ENCODE data around the gene CCR7. TPM values are rescaled to one million over a fixed set of nuclear protein-coding genes. Genes with fewer than 3 reads are reported as not detected.

Gene CCR7
- polyA plus RNA-seq, 1 of the 3 experiments (the other 2 are of a cell fraction): not detected

DNA sequence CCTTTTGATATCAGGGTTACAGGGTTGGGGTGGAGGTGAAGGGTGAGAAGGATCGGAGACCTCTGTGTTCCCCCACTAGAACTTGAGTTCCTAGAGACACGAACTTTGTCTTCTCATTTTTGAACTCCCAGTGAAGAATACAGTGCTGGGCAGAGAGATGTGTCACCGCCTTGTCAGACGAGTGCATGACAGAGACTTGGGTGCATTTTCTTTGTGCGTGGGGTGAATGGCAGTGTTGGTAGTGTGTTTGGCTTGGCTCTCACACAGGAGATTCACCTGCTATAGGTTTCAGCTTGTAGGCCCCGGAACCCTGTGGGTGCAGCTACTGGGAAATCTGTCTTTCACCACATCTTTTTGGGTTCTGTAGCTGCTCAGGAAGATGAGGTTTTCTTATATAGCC is 40.0 kb upstream of the CCR7 start:
- ChIA-PET CTCF (no interaction called here), POLR2A (no interaction called here)
- Histone ChIP-seq H3K4me3 (ENCODE audit: low read depth in 2 of 2, low read length in 1 of 2) (no peak overlapping the region), H3K4me1 (ENCODE audit: control insufficient read depth in 1 of 2, insufficient read depth in 2 of 2, low read depth in 1 of 2, low read length in 1 of 2) (no peaks in the 10 kb centered on the region), H3F3A (replicated peaks; ENCODE audit: insufficient read depth) (no peaks in the 10 kb centered on the region), H3K4me2 (no peak overlapping the region), H3K9me2 (no peaks in the 10 kb centered on the region), H3K36me3 (replicated peaks in 1 of 2; ENCODE audit: control insufficient read depth in 1 of 2, insufficient read depth in 2 of 2, low read length in 1 of 2) (no peaks in the 10 kb centered on the region), H3K27me3 (ENCODE audit: insufficient read depth) (peaks cover 44% of the 10 kb centered on the region; the same call in 1 of the 2 replicates), H3K9ac (no peak overlapping the region), H3K27ac (ENCODE audit: low read depth in 2 of 2, low read length in 1 of 2) (no peak overlapping the region), H2AFZ (ENCODE audit: low read depth) (no peak overlapping the region), H3K79me2 (ENCODE audit: insufficient read depth) (no peaks in the 10 kb centered on the region), H3K9me3 (no peaks in the 10 kb centered on the region), H4K20me1 (ENCODE audit: insufficient read depth) (no peaks in the 10 kb centered on the region)
- WGBS (ENCODE audit: low lambda C conversion rate): 66% methylated on average over 6 of the region's 6 CpGs
- DNase-seq: no peak
- TF ChIP-seq NRF1 (IDR thresholded peaks at IDR 0.05; ENCODE audit: low read depth, low read length): no peak

DNA sequence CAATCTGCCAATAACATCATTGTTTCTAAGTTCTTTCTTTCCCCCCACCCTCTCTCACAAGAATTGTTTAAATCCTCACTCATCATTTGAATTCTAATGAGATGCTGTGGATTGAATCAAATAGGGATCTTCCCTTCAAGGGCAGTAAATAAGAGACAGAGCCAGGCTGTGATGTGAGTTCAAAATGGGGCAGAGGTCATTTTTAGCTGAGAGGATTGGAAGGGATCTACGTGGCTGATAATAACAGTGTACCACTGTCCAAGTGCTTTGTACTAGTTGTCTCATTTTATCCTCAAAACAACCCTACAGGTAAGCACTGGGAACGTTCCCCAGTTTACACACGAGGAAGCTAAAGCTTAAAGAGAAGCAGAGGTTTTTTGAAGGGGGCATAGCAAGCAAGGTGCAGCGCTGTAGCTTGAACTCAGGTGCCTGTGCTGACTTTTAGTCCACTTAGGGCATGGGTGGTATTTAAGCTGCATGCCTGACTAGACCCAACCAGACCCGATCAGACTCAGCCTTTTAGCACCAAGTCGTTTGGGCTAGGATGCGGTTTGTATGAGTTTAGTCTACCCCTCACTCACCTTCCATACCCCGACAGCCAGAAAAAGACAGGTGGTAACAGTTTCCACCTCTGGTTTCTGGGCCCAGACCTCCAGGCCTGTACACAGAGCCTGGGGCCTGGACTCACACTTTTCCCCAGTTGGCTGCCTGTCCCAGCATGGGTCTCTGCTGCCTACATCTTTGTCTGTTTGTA is 39.2 kb upstream of the CCR7 start:
- H3K4me2 ChIP-seq: no peak overlapping the region
- no peaks in the 10 kb centered on the region for H3K4me1 ChIP-seq (ENCODE audit: control insufficient read depth in 1 of 2, insufficient read depth in 2 of 2, low read depth in 1 of 2, low read length in 1 of 2)
- H2AFZ ChIP-seq (ENCODE audit: low read depth): no peak overlapping the region
- no peaks in the 10 kb centered on the region for H3K36me3 ChIP-seq (replicated peaks in 1 of 2; ENCODE audit: control insufficient read depth in 1 of 2, insufficient read depth in 2 of 2, low read length in 1 of 2)
- 37% methylated on average over 7 of the region's 8 CpGs for WGBS (ENCODE audit: low lambda C conversion rate)
- POLR2A ChIA-PET: no interaction called here
- TF ChIP-seq, protein P1, sequence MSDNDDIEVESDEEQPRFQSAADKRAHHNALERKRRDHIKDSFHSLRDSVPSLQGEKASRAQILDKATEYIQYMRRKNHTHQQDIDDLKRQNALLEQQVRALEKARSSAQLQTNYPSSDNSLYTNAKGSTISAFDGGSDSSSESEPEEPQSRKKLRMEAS (IDR thresholded peaks at IDR 0.05; ENCODE audit: low read depth): no peak
- no peak for TF ChIP-seq FOSL2 (IDR thresholded peaks at IDR 0.05; ENCODE audit: borderline replicate concordance, low read depth)
- no peak for TF ChIP-seq GABPA (IDR thresholded peaks at IDR 0.05; ENCODE audit: low read depth)
- DNase-seq: no peak
- H3K4me3 ChIP-seq (ENCODE audit: low read depth in 2 of 2, low read length in 1 of 2): no peak overlapping the region
- H3F3A ChIP-seq (replicated peaks; ENCODE audit: insufficient read depth): no peaks in the 10 kb centered on the region
- CTCF ChIA-PET: interaction anchor here (1.0 to 1.5 kb wide), 3 partner anchors 10 to 17 kb away, joined by 3 to 5 read pairs (median 4); no protein-coding TSS in a partner anchor
- no peaks in the 10 kb centered on the region for H4K20me1 ChIP-seq (ENCODE audit: insufficient read depth)
- no peaks in the 10 kb centered on the region for H3K9me3 ChIP-seq
- H3K79me2 ChIP-seq (ENCODE audit: insufficient read depth): no peaks in the 10 kb centered on the region
- no peaks in the 10 kb centered on the region for H3K9me2 ChIP-seq
- H3K27ac ChIP-seq (ENCODE audit: low read depth in 2 of 2, low read length in 1 of 2): no peak overlapping the region
- H3K9ac ChIP-seq: no peak overlapping the region
- peaks cover 41% of the 10 kb centered on the region; the same call in 1 of the 2 replicates for H3K27me3 ChIP-seq (ENCODE audit: insufficient read depth)

DNA sequence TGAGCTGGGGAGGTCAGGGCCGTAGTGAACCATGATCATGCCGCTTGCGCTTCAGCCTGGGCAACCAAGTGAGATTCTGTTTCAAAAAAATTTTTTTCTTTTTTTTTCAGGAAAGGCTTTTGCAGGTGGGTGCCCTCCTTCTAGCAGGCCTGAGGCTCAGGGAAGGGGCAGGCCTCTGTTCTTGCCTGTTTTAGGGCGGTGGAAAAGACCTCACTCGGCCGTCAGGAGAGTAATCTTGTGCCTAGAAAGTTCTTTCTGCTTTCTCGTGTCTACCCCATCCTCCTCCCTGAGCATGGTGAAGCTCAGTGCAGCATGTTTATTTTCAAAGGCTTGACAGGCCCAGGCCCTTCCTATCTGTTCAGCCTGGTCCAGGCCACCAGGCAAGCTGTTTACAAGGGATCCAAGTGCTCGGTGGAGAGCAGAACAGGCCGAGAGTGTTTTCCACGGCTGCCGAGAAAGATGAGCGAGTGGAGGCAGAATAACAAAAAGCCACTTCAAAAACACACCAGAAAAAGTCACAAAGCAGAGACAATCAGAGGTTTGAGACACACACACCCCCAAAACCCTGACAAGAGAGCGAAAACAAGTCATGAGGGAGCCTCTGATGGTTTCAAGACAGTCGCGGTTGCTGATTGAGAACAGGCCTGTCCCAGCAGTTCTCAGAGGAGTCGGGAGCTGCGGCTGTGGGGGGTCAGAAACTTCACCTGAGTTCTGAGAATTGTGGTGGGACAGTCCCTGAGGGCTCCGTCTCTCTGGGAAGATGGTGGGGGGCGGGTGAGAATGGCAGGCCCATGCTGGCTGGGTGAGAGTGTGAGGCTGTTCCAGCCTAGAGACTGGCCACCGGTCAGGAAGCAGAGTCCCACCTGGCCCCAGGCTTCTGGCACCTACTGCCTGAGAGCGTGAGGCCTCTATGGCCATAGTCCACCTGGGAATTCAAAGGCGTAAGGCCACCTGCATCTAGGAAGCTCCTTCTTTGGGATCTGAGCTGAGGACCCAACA is 37.5 kb upstream of the CCR7 start:
- CTCF ChIA-PET: interaction anchor here (1.0 to 1.5 kb wide), 2 partner anchors 17 to 200 kb away, joined by 3 to 5 read pairs; no protein-coding TSS in a partner anchor
- Histone ChIP-seq H3K9me3 (no peaks in the 10 kb centered on the region), H3K27me3 (ENCODE audit: insufficient read depth) (peaks cover 30% of the 10 kb centered on the region; the same call in 1 of the 2 replicates), H3K4me2 (no peak overlapping the region), H3K79me2 (ENCODE audit: insufficient read depth) (no peaks in the 10 kb centered on the region), H3K4me1 (ENCODE audit: control insufficient read depth in 1 of 2, insufficient read depth in 2 of 2, low read depth in 1 of 2, low read length in 1 of 2) (no peaks in the 10 kb centered on the region), H3K9ac (no peak overlapping the region), H2AFZ (ENCODE audit: low read depth) (no peak overlapping the region), H3K4me3 (ENCODE audit: low read depth in 2 of 2, low read length in 1 of 2) (no peak overlapping the region), H3K9me2 (no peaks in the 10 kb centered on the region), H3F3A (replicated peaks; ENCODE audit: insufficient read depth) (no peaks in the 10 kb centered on the region), H3K36me3 (replicated peaks in 1 of 2; ENCODE audit: control insufficient read depth in 1 of 2, insufficient read depth in 2 of 2, low read length in 1 of 2) (no peaks in the 10 kb centered on the region), H3K27ac (ENCODE audit: low read depth in 2 of 2, low read length in 1 of 2) (no peak overlapping the region), H4K20me1 (ENCODE audit: insufficient read depth) (no peaks in the 10 kb centered on the region)
- TF ChIP-seq NFIC (IDR thresholded peaks at IDR 0.05; ENCODE audit: borderline replicate concordance) (no peak), FOXJ3 (CRISPR knock-in tag; IDR thresholded peaks at IDR 0.05) (no peak), EP300 (IDR thresholded peaks at IDR 0.05; ENCODE audit: borderline replicate concordance in 1 of 2, low read depth in 1 of 2, low read length in 1 of 2) (no peak)
- 81% methylated on average over 20 of the region's 22 CpGs for WGBS (ENCODE audit: low lambda C conversion rate)
- DNase-seq: no peak
- POLR2A ChIA-PET: no interaction called here

Data from SK-N-SH (cell line).